Measurements from ENCODE around the gene UBE2Q1. TPM values are rescaled to one million over a fixed set of nuclear protein-coding genes. Genes with fewer than 3 reads are reported as not detected.

The UBE2Q1 gene
- total RNA-seq, 1 donor from 2014 or later = 21.8 TPM

DNA sequence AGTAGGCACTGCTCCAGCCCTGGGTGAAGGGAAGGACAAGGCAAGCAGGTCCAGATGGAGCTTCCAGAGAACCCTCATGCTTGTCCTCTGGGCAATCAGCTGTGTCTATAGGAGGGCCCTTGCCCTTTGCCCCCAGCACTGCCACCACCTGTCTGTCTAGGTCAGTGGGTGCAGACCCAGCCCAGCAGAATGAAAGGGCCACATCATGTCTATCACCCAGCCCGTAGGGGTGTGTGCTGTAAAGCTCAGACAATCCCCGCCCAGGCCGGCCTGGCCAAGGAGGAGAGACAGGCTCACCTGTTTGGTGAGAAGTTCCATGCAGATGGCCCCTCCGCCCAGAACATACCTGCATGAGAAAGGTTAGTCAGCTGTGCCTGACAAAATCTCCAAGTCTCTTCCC is 7.0 kb downstream of the UBE2Q1 start:
- TF ChIP-seq CTCF (conservative IDR thresholded peaks at IDR 0.05; ENCODE audit: low read depth, low read length) = no peak
- no peak overlapping the region for H3K4me3 ChIP-seq (ENCODE audit: low read depth, low read length)
- no peak for DNase-seq (ENCODE audit: low read depth)

DNA sequence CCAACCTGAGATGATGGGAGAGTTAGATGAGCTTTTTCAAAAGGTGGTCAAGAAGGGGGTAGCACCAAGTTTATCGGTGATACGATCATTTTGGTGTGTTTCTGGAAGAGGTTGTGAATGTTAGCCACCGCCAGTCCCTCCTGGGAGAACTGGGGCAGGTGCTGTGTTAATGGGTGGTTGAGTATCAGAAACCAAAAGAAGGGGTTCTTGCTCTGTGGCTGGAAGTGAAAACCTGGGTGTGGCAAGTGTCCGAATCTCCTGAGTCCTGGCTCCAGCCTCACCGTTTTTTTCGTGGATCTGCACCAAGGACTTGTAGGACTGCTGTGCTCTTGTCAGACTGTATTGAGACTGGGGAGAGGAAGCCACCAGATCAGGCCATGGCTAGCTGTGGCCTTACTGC is 7.8 kb downstream of the UBE2Q1 start:
- H3K4me3 ChIP-seq (ENCODE audit: low read depth, low read length) = no peak overlapping the region
- no peak for TF ChIP-seq CTCF (conservative IDR thresholded peaks at IDR 0.05; ENCODE audit: low read depth, low read length)
- no peak for DNase-seq (ENCODE audit: low read depth)

DNA sequence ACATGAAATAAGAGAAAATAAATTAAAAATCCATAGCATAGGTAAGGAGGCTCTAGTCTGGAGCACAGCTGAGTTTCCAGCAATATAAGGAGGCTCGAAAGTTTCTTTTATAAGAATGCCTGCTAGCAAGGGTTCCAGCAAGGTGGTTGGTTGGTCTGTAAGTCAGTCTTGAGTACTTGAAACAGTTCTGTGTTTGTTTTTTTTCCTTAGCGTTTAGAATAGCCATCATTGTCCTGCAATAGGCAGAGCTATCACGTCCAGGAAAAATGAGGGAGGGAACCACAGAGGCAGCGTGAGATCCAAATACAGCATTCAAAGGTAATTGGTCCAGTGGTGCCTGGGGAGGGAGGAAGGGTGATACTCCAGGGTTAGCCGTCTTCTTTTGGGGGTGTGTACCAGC is 8.4 kb downstream of the UBE2Q1 start:
- no peak overlapping the region for H3K4me3 ChIP-seq (ENCODE audit: low read depth, low read length)
- DNase-seq (ENCODE audit: low read depth) = no peak
- TF ChIP-seq CTCF (conservative IDR thresholded peaks at IDR 0.05; ENCODE audit: low read depth, low read length) = no peak

GRCh38 chr1:154549202-154549770 is 9.2 kb downstream of the UBE2Q1 start:
- no peak overlapping the region for H3K4me3 ChIP-seq (ENCODE audit: low read depth, low read length)
- no peak for DNase-seq (ENCODE audit: low read depth)
- no peak for TF ChIP-seq CTCF (conservative IDR thresholded peaks at IDR 0.05; ENCODE audit: low read depth, low read length)

- TF ChIP-seq CTCF (conservative IDR thresholded peaks at IDR 0.05; ENCODE audit: low read depth, low read length) = no peak
- DNase-seq (ENCODE audit: low read depth) = no peak
- no peak overlapping the region for H3K4me3 ChIP-seq (ENCODE audit: low read depth, low read length)
Observed at GRCh38 chr1:154548028-154548427, 10.4 kb downstream of the UBE2Q1 start.

DNA sequence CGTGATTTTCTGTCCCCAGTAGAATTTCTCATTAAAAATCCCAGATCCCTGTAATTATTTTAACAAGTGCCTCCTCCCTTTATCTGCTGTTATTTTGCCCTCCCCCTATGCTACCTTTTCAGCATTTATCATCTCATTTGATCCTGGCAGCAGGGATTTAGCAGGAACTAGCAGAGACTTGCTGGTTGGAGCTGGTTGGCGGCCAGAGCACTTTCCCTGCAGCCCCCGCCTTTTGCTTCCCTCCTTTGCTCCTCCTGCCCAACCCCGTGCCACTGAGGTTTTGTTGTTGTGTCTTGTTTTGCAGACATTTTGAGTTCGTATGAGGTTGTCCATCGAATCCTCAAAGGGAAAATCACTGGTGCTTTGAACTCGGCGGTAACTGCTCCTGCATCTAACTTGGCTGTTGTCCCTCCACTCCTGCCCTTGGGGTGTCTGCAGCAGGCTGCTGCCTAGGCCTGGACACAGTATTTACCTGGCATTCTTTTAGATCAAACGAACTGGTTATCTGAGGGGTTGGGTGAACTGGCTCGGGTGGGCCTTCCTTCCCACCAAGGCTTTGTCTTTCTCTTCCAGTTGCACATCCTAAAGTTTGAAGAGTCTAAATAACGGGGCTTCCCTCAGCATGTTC is 11.2 kb downstream of the UBE2Q1 start:
- DNase-seq (ENCODE audit: low read depth) = no peak
- no peak overlapping the region for H3K4me3 ChIP-seq (ENCODE audit: low read depth, low read length)
- no peak for TF ChIP-seq CTCF (conservative IDR thresholded peaks at IDR 0.05; ENCODE audit: low read depth, low read length)

All from epithelial cell of proximal tubule (primary cell).